ENCODE results near the gene OLFML3. TPM values are rescaled to one million over a fixed set of nuclear protein-coding genes. Genes with fewer than 3 reads are reported as not detected.

OLFML3 gene
- total RNA-seq, 1 donor from 2014 or later: 0.10 TPM

DNA sequence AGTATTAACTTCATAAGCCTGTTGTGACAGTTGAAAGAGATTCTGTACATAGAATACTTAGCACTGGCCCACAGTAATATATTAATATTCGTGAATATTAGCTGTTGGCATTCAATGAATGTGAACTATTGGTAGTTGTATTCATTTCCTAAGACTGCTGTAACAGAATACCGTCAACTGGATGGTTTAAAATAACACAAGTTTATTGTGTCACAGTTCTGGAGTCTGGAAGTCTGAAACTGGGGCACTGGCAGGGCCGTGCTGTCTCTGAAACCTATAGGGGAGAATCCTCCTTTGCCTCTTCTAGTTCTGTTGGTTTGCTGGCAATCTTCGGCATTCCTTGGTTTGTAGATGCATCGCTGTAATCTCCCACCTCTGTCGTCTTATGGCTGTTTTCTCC, 47.5 kb downstream of the OLFML3 start:
- no peak overlapping the region for H3K27ac Mint-ChIP-seq
- H3K4me3 Mint-ChIP-seq: no peak overlapping the region
- no peaks in the 10 kb centered on the region for H3K4me1 Mint-ChIP-seq (ENCODE audit: low read depth)
- no peak for DNase-seq (ENCODE audit: low spot score)
- no peaks in the 10 kb centered on the region for H3K36me3 Mint-ChIP-seq (ENCODE audit: low read depth)
- H3K9me3 Mint-ChIP-seq: no peaks in the 10 kb centered on the region
- intact Hi-C loops (cut with micrococcal nuclease): no loop called here
- no peaks in the 10 kb centered on the region for H3K27me3 Mint-ChIP-seq (ENCODE audit: insufficient read depth)

Other genes with a start within 250 kb of the OLFML3 start
- gene PHTF1, start 220.0 kb upstream of the OLFML3 start, total RNA-seq: 14.7 and 16.6 TPM in 2 replicates
- 18.4 and 19.5 TPM in 2 replicates for gene RSBN1, start 167.0 kb upstream of the OLFML3 start, total RNA-seq
- 66.2 and 66.7 TPM in 2 replicates for gene PTPN22, start 107.8 kb upstream of the OLFML3 start, total RNA-seq
- gene BCL2L15, start 91.9 kb upstream of the OLFML3 start, total RNA-seq: 0.67 and 0.69 TPM in 2 replicates
- gene AP4B1, start 74.7 kb upstream of the OLFML3 start, total RNA-seq: 36.3 and 40.9 TPM in 2 replicates
- gene DCLRE1B, start 74.1 kb upstream of the OLFML3 start, total RNA-seq: 20.9 and 21.2 TPM in 2 replicates
- 100 and 101 TPM in 2 replicates for gene HIPK1, start 50.1 kb upstream of the OLFML3 start, total RNA-seq
- gene SYT6, start 174.4 kb downstream of the OLFML3 start, total RNA-seq: not detected in 2 replicates

Data from activated T-helper 1 cell treated with anti-CD3 and anti-CD28 coated beads, Interleukin-12 subunit alpha, Interleukin-12 subunit beta, Interleukin-2, Interleukin-4 antibody, amounts not matched to agents 30 ng/mL and 10 ng/mL and 1 ng/mL, durations not matched to agents 14 hours and 24 hours and 36 hours (primary cell).